ENCODE measurements around the gene GDA.

The GDA gene

GRCh38 chr9:72151104-72151503 is 1.9 kb downstream of the GDA start:
- no peak for DNase-seq

- DNase-seq: no peak
Observed at GRCh38 chr9:72154468-72155285, 5.4 kb downstream of the GDA start.

- no peak for DNase-seq
Observed at GRCh38 chr9:72155301-72155700, 6.1 kb downstream of the GDA start.

- no peak for DNase-seq
Observed at GRCh38 chr9:72156586-72156985, 7.3 kb downstream of the GDA start.

- DNase-seq: no peak
Observed at GRCh38 chr9:72158680-72159079, 9.4 kb downstream of the GDA start.

GRCh38 chr9:72160446-72161123 is 11.3 kb downstream of the GDA start:
- DNase-seq: no peak

GRCh38 chr9:72165326-72165725 is 16.1 kb downstream of the GDA start:
- DNase-seq: no peak

- DNase-seq: no peak
Observed at GRCh38 chr9:72165821-72166547, 16.7 kb downstream of the GDA start.

- DNase-seq: no peak
Observed at GRCh38 chr9:72168075-72168474, 18.8 kb downstream of the GDA start.

- DNase-seq: no peak
Observed at GRCh38 chr9:72169178-72169577, 19.9 kb downstream of the GDA start.

- DNase-seq: no peak
Observed at GRCh38 chr9:72173080-72173479, 23.8 kb downstream of the GDA start.

- DNase-seq: no peak
Observed at GRCh38 chr9:72185561-72185960, 36.3 kb downstream of the GDA start.

- DNase-seq: no peak
Observed at GRCh38 chr9:72187121-72187695, 38.0 kb downstream of the GDA start.

GRCh38 chr9:72188232-72188631 is 39.0 kb downstream of the GDA start:
- DNase-seq: no peak

- DNase-seq: no peak
Observed at GRCh38 chr9:72193478-72193881, 44.2 kb downstream of the GDA start.

GRCh38 chr9:72199238-72199637 is 50.0 kb downstream of the GDA start:
- DNase-seq: no peak

GRCh38 chr9:72200452-72200851 is 51.2 kb downstream of the GDA start:
- DNase-seq: no peak

GRCh38 chr9:72202009-72202408 is 52.8 kb downstream of the GDA start:
- DNase-seq: no peak

GRCh38 chr9:72203205-72203803 is 54.1 kb downstream of the GDA start:
- DNase-seq: no peak

GRCh38 chr9:72204062-72204461 is 54.8 kb downstream of the GDA start:
- no peak for DNase-seq

GRCh38 chr9:72205513-72205912 is 56.3 kb downstream of the GDA start:
- no peak for DNase-seq

GRCh38 chr9:72207278-72207677 is 58.0 kb downstream of the GDA start:
- no peak for DNase-seq

- no peak for DNase-seq
Observed at GRCh38 chr9:72210522-72210921, 61.3 kb downstream of the GDA start.

Measured in NCI-H1092 (cell line).